ENCODE results near the gene ZSCAN10.

DNA sequence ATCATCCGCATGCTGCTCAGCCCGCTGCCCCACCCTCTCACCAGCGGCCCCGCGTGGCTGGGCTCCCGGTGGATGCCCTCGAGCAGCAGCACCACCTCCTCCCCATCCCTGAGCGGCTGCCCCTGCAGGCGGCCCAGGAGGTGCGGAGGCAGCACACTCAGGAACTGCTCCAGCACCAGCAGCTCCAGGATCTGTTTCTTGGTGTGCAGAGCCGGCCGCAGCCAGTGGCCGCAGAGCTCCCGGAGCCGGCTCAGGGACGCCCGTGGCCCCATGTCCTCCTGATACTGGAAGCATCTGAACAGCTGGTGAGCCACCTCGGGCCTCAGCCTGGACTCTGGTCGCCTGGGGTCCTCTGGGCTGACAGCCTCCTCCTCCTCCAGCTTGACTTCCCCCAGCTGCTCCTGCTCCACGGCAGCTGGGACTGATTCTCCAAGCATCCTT, 6.6 kb downstream of the ZSCAN10 start:
- TF ChIP-seq, protein P1, sequence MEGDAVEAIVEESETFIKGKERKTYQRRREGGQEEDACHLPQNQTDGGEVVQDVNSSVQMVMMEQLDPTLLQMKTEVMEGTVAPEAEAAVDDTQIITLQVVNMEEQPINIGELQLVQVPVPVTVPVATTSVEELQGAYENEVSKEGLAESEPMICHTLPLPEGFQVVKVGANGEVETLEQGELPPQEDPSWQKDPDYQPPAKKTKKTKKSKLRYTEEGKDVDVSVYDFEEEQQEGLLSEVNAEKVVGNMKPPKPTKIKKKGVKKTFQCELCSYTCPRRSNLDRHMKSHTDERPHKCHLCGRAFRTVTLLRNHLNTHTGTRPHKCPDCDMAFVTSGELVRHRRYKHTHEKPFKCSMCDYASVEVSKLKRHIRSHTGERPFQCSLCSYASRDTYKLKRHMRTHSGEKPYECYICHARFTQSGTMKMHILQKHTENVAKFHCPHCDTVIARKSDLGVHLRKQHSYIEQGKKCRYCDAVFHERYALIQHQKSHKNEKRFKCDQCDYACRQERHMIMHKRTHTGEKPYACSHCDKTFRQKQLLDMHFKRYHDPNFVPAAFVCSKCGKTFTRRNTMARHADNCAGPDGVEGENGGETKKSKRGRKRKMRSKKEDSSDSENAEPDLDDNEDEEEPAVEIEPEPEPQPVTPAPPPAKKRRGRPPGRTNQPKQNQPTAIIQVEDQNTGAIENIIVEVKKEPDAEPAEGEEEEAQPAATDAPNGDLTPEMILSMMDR (IDR thresholded peaks at IDR 0.05; ENCODE audit: poor library complexity, severe bottlenecking), result no peak
- no peak for TF ChIP-seq POLR2AphosphoS5 (IDR thresholded peaks at IDR 0.05)
- TF ChIP-seq EP300 (conservative IDR thresholded peaks at IDR 0.05; ENCODE audit: poor library complexity, severe bottlenecking), result no peak
- no peak for TF ChIP-seq SMC3 (conservative IDR thresholded peaks at IDR 0.05; ENCODE audit: poor library complexity)
- no peak for TF ChIP-seq EZH2 (IDR thresholded peaks at IDR 0.05; ENCODE audit: borderline replicate concordance, insufficient read depth, low read length, poor library complexity, severe bottlenecking)
- TF ChIP-seq MXI1 (conservative IDR thresholded peaks at IDR 0.05; ENCODE audit: poor library complexity, severe bottlenecking), result no peak
- TF ChIP-seq, protein P2, sequence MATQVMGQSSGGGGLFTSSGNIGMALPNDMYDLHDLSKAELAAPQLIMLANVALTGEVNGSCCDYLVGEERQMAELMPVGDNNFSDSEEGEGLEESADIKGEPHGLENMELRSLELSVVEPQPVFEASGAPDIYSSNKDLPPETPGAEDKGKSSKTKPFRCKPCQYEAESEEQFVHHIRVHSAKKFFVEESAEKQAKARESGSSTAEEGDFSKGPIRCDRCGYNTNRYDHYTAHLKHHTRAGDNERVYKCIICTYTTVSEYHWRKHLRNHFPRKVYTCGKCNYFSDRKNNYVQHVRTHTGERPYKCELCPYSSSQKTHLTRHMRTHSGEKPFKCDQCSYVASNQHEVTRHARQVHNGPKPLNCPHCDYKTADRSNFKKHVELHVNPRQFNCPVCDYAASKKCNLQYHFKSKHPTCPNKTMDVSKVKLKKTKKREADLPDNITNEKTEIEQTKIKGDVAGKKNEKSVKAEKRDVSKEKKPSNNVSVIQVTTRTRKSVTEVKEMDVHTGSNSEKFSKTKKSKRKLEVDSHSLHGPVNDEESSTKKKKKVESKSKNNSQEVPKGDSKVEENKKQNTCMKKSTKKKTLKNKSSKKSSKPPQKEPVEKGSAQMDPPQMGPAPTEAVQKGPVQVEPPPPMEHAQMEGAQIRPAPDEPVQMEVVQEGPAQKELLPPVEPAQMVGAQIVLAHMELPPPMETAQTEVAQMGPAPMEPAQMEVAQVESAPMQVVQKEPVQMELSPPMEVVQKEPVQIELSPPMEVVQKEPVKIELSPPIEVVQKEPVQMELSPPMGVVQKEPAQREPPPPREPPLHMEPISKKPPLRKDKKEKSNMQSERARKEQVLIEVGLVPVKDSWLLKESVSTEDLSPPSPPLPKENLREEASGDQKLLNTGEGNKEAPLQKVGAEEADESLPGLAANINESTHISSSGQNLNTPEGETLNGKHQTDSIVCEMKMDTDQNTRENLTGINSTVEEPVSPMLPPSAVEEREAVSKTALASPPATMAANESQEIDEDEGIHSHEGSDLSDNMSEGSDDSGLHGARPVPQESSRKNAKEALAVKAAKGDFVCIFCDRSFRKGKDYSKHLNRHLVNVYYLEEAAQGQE (IDR thresholded peaks at IDR 0.05; ENCODE audit: borderline replicate concordance), result no peak

All from neural cell (in vitro differentiated cells).